NOMO-1 (cell line): ENCODE measurements around the gene PITPNM2.
A peak's percentile ranks its signal among the peaks of the same experiment; 100 is the strongest.

Source experiments
- DNase-seq, 2 experiments: peaks; one replicate each; lab custom pipeline; 2025; ENCODE audit not compliant: unreplicated experiment in 2 of 2; lab: John Stamatoyannopoulos, UW

Gene PITPNM2

DNA sequence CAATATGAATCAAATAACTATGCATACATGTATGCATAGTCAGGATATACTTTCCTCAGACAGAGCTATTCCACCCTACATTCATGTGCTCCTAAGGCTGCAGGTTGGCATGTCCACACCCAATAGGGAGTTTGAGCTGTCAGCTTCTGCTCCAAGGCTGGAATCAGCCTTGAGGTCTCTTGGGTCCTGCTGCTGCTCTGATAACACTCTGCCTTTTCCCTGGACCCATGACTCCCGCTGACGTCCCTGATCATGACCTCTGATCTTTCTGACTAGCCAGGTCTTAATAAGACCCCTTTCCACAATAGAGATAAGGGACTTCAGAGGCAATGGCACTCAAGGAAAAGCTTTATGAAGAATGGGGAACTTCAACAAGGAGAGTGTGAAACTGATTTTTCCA, 5.7 kb downstream of the PITPNM2 start:
- DNase-seq: no peak

- no peak for DNase-seq
Measured at GRCh38 chr12:123143736-123144461, 7.0 kb downstream of the PITPNM2 start.

GRCh38 chr12:123142921-123143735, 7.8 kb downstream of the PITPNM2 start:
- peak; percentile 56 to 73 for DNase-seq

DNA sequence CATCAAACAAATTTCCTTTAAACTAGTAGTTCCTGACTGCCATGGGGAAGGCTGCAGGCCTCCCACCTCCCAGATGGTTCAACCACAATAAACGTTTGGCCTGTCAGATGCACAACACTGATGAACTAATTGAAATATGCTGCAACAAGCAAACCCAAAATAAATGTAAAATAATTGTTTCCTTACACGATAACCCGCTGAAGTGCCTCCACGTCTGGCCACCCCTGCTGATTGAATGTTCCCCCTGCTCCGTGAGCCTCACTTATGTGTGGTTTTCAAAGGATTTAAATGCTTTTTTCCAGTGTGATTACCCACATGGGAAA, 8.4 kb downstream of the PITPNM2 start:
- peak; percentile 30 to 39 for DNase-seq

DNA sequence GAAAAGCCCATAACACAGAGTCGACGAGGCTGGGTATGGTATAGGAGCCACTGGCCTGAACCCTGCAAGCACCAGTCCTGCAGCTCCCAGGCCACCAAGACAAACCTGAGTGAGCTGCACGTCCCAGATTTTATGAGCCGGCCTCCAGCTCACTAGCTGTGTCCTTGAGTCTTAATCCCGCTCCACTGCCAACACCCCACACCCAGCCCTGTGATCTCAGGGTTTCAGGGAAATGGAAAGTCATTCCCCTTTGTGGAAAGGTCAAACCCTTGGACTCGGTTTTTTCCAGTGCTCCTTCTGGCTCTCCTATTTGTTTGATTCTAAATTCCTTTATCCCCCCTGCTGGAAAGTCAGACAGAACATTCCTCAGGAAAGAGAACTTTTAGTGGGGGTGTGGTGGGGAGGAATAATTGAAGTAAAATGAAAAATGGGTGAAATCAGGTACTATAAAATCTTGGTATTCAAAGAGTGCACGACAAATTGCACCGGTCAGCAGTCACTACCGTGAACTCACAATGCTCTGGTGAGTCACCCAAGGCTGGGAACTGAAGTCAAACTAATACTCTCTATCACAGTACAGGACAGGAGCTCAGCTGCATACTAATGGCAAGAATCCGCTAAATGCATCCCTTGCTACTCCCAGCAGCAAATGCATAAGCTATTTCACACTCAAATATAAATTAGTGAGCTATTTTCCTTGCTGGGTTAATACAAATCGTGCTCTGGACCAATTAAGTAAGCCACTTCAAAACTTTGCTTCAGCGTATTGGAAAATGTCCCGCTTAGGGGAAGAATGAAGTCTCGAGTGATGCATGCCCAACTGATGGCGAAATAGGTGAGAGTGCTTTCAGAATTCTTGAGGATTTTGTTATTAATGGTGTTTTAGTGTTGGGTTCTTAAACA, 9.0 kb downstream of the PITPNM2 start:
- DNase-seq: peak in 1 of 2 experiments; percentile 43

GRCh38 chr12:123140676-123141614, 9.9 kb downstream of the PITPNM2 start:
- no peak for DNase-seq

DNA sequence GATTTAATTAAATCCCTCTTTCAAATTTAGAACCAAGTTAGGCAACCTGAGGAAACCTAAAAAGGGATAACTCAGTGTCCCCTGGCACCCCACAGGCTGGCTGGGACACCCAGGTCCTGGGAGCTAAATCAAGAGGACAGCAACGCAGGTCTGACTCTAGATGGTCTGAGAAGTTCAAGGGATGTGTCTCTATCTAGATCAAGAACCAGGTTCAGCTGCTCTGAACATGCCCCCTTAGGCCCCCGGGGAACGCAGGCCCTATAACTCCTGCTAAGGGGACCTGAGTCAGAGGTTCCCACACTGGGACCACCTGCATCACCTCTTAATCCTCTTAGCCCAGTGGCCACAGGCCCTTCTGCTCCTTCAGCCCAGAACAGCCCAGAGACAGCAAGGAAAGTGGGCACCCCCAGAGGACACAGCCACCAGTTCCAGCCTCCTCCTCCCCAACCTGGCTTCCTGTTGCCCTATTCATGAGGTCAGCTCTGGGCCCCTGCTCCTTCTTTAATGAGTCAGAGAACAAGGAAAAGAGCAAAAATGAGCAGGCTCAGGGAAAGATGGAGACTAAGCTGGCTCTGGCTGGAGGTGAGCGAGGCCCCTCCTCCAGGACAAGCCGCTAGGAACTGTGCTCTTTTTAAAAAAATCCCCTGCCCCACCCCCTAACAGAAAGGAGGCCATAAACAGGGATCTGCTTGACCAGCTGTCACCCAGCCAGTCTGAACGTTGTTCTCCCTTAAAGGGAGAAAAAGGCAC, 10.8 kb downstream of the PITPNM2 start:
- DNase-seq: no peak

- DNase-seq: no peak
Measured at GRCh38 chr12:123135688-123136087, 15.2 kb downstream of the PITPNM2 start.

GRCh38 chr12:123134826-123135225, 16.1 kb downstream of the PITPNM2 start:
- no peak for DNase-seq

GRCh38 chr12:123134271-123134671, 16.6 kb downstream of the PITPNM2 start:
- no peak for DNase-seq

DNA sequence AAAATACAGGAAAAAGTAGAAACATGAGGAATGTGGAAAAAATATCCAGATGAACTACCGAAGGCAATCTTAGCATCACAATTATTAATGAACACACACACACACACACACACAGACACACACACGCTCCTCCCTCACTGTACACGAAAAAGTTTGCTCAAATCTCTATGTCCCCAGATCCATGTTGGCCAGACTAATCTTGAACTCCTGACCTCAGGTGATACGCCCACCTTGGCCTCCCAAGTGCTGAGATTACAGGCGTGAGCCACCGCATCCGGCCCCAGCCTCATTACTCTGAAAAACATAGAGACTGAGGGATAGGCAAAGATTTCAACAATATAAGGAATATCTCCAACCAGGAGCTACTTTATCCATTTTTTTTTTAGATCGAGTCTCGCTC, 17.2 kb downstream of the PITPNM2 start:
- DNase-seq: no peak

DNA sequence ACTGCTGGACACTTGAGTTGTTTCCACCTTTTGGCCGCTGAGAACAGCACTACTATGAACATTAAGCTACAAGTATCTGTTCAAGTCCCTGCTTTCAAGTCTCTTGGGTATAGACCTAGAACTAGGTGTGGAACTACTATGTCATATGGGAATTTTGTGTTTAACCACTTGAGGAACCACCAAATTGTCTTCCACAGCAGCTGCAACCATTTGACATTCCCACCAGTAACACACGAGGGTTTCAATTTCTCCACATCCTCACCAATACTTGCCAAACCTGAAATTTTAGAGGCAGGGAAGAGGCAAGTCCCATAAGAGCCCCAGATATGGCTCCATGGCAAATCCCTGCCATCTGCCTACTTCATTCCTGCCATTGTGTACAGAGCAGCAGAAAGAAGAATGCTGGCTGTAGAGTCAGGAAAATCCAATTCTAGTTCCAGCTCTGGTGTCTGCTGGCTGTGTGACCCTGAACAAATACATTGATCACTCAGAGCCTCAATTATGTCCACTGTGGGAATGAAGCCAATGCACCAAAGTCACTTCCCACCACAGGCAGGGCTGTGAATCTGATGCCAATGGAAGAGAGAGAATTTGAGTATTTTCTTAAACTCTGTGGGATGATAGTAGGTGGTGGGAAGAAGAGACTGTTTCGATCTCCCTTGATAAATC, 17.8 kb downstream of the PITPNM2 start:
- DNase-seq: no peak

GRCh38 chr12:123131879-123132402, 18.9 kb downstream of the PITPNM2 start:
- no peak for DNase-seq

DNA sequence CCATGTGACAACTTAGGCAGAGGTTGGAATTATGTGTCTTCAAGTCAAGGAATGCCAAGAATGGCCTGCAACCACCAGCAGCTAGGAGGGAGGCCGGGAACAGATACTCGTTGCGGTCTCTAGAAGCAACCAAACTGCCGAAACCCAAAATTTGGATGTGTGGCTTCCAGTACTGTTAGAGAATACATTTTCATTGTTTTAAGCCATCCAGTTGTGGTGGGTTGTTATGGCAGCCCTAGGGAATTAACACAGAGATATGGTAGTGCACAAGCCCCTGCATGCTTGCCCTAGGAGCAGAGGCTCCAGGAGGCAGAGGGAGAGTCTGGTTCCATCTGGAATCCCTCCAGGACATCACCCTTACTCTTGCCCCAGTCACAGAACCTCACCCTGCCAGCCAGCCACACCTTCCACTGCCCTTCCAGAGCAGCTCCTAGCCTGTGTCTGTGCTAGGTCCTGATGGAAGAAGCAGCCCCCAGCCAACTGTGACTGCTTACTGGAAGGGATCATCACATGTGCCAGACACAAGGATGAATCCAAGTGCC, 19.5 kb downstream of the PITPNM2 start:
- no peak for DNase-seq

- DNase-seq: no peak
Measured at GRCh38 chr12:123129621-123130020, 21.3 kb downstream of the PITPNM2 start.

DNA sequence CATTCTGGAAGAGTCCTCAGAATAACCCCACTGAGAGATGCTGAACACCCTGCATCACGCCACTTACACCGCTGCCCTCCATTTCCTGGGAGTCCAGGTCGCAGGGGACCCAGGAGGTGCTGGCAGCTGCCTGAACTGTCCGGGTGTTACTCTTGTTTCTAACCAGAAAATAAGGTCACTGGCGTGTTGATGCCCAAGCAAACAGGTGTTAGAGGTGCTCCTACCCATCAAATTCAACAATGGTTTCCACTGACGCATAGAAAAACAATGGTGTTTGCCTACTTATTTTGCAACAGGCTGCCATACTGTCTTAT, 23.8 kb downstream of the PITPNM2 start:
- no peak for DNase-seq

DNA sequence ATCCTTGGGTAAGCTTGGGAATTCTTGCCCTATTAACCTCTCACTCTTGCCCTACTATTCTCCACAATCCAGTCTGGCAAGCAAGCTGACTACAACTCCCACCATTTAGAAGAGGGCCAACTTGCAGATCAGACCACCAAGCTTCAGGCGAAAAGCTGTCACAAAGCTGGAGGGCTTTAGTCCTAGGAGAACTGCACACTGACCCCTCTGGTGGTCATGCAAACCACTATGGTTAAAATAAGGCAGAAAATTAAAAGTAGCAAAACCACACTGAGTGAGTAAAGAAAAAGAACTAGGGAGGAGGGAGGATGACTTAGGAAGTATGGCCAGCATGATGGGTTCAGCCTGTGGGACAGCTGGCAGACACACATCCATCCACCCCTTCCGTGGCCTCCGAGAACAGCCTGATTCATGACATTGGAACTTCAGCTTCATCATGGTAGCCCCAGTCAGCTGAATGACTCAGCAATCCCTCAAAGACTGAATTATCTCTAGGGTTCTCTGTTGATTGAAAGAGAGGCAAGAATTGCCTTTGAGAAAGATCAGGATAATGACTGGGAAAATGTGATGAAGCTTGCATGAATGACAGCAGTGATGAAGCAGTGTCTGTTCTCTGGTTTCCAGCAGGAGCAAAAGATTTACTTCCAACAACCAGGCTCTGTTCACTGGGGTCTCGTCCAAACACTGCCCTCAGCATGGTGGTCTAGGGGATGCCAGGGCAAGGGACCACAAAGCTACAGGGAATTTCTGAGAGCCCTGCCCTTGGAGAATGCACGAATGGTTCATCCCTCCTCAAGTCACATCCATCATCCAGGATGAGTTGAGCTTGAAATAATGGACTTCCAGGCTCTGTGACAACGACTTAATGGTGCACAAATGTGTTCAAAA, 24.4 kb downstream of the PITPNM2 start:
- DNase-seq: no peak

DNA sequence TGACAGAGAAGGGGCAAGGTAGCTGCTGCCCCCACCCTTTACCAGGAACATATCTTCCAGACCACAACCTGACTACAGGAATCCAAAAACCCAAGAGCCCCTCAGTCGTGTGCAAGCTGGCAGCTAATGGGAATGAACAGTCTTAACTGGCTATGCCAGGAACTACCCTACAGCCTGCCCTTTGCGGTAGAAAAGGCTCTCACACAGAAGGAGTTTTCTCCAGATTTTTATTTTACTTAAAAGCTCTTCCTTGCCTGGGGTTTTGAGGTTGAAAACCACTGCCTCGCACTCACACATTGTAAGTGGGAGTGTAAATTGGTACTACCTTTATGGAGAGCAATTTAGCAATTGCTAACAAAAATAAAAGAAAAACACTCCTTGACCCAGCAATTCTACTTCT, 28.3 kb downstream of the PITPNM2 start:
- no peak for DNase-seq
